Measurements from ENCODE around the gene TP73.
"Not testable (repeated sequence)": the region's sequence is repeated elsewhere in the genome, so short reads cannot be mapped to it uniquely, and the experiment has no call there.

Gene TP73

DNA sequence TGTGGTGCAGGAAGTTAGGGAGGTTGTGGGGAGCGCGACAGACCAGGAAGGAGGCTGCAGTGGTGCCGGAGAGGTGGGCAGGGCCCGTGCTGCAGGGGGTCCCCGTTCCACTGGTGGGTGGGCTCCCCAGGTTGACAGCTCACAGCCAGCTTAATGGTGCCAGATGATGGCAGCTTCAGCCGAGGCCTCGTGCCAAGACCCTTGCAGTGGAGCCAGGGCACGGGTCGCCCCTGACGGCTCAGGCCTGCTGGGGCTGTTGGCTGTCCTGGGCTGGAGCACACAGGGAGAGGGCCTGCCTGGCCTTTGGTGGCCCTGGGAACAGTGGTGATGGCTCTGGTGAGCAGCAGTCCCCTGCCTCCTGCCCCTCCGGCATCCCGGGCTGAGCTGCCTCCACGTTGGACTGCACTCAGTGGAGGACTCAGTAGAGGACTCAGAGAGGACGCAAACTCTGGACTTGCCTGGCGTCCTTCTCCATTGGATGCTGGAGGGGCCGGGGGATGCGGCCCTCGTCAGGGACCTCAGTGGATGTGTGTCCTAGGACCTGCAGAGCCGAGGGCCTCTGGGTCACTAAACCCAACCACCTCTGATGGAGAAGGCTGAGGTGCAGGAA, 53.1 kb downstream of the TP73 start:
- DNase-seq (ENCODE audit: low spot score), result no peak
- FAIRE-seq, result no peak

DNA sequence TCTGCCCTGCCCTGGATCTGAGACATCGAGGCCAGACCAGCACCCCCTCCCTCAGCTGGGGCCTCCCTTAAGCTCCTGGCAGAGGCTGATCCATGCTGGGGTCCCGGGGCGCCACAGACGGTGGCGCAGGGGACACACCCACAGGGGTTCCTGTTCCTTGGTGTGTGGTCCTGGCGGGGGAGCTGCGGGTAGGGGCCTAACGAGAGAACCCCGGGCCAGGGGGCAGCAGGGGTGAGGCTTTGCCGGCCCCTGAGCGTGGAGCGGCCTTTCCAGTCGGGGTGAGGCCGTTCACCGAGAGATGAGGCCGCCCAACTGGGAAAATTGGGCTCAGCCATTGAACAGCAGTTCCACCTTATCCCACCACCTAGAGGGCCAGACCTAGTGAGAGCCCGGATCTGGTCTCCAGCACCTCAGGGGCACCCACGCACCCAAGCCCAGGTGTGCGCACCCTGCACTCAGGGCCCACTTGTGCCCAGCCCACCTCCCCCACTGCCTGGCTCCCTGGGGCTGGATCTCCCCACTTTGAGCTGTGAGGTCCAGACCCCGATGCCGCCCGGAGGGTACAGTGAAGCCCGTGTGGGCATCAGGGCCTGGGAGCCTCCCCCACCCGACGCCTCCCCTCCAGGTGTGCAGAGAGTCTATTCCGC, 54.5 kb downstream of the TP73 start:
- DNase-seq (ENCODE audit: low spot score), result no peak
- FAIRE-seq, result no peak

DNA sequence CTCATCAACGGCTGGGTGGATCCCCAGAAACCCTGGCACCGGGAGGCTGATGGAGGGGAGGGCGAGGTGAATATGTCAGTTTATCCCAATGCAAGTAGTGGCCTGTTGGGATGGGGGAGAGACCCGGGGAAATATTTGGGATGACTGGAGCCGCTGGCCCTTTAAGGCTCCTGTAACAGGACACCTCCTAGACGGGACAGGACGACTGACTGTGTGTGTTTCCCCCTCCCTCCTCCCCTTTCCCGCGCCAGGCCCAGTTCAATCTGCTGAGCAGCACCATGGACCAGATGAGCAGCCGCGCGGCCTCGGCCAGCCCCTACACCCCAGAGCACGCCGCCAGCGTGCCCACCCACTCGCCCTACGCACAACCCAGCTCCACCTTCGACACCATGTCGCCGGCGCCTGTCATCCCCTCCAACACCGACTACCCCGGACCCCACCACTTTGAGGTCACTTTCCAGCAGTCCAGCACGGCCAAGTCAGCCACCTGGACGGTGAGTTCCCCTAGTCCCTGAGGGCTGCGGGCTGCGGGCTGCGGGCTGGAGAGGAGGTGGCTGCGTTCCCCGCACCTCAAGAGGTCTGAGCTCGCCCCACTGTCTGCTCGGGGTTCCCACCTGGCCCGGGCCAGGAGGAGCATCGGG, 55.1 kb downstream of the TP73 start:
- FAIRE-seq (no peak), DNase-seq (ENCODE audit: low spot score) (no peak)

- no peak for FAIRE-seq
- no peak for DNase-seq (ENCODE audit: low spot score)
Measured at GRCh38 chr1:3707939-3708328, 55.6 kb downstream of the TP73 start.

DNA sequence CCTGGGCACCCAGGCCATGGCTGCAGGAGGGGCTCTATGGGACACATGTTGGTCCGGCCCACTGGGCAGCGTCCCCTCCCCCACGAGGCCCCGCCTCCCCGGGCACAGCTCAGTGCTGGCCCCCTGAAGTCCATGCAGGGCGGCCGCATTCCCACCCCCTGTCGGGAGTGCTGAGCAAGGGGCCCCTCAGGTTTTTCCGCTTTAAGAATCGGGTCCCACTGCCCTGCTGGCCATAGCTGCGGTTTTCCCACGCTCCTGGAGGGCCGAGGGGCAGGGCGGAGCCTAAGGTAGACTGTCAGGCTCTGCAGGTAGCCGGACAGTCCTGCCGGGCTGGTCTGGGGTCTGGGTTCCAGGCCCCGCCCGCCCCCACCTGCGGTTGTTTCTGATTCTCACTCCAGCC, 56.5 kb downstream of the TP73 start:
- FAIRE-seq (no peak), DNase-seq (ENCODE audit: low spot score) (no peak)

GRCh38 chr1:3710251-3710650, 57.9 kb downstream of the TP73 start:
- DNase-seq (ENCODE audit: low spot score) (no peak), FAIRE-seq (no peak)

- FAIRE-seq (no peak), DNase-seq (ENCODE audit: low spot score) (no peak)
Measured at GRCh38 chr1:3711381-3711779, 59.1 kb downstream of the TP73 start.

DNA sequence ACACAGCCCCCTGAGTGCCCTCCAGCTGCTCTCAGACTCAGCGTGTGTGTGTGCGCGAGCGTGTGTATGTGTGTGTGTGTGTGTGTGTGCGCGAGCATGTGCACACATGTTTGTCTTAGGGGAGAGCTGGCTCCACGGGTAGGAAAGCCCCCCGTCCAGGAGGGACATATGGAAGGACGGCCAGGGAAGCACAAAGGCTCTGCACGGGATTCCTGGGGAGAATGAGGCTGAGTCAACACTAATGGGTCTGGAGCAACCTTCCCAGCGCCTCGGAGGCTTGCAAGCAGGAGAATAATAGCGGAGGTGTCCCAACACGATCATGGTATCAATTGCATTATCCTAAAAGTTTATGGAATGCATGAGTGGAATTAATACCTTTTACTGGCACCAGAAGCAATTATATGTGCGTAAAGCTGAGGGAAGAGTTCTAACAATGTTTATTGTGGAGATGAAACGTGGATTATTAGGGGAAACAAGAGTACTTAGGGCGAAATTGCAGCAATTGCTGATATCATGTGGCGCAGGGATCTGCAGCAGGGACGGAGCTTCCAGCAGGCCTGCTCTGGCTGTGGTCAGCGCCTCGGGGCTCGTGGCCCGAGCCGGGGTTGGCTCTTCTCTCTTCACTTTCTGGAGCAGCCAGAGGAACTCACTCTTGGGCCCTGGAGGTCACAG, 59.6 kb downstream of the TP73 start:
- FAIRE-seq (no peak), DNase-seq (ENCODE audit: low spot score) (no peak)

- FAIRE-seq (no peak), DNase-seq (ENCODE audit: low spot score) (no peak)
Measured at GRCh38 chr1:3712573-3713535, 60.5 kb downstream of the TP73 start.

GRCh38 chr1:3713840-3714239, 61.5 kb downstream of the TP73 start:
- FAIRE-seq (no peak), DNase-seq (ENCODE audit: low spot score) (no peak)

DNA sequence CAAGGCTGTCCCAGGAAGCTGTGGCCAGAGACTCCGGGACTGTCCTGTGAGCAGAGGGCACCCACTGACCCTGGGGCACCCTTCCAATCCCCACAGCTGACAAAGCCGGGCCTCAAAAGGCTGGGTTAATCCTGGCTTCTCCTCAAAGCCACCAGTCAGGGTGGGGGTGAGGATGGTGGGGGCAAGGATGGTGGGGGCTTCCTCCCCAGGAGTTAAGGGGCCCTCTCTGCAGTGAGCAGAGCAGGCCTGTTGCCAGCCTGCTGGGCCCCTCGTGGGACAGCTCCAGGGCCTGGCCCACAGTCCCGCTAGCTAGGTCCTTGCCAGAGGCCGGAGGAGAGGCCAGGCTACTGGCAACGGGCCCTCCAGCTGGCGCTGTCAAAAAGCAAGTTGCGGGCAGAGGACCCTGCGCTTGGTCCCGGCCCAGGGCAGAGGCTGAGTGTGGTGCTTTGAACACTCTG, 62.0 kb downstream of the TP73 start:
- DNase-seq (ENCODE audit: low spot score), result no peak
- no peak for FAIRE-seq

DNA sequence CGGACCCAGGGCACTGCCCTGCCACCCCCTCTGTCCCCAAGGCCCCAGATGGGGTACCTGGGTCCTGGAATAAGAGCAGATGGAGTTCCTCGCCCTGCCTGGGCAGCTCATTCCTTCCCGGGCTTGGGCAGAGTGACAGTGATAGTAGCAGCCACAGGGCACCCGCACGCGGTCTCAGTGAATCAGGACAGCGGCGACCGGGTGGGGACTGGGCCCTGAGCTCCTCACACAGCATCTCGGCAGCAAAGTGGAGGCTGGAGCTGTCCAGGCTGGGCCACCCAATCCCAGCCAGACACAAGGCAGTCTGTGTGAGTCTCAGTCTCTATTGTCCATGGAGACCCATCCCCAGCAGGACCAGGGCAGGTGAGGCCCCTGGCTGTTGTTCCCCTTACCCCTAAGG, 62.5 kb downstream of the TP73 start:
- DNase-seq (ENCODE audit: low spot score) (no peak), FAIRE-seq (no peak)

- DNase-seq (ENCODE audit: low spot score), result no peak
Measured at GRCh38 chr1:3716351-3716750, 64.0 kb downstream of the TP73 start.

GRCh38 chr1:3717041-3717714, 64.9 kb downstream of the TP73 start:
- FAIRE-seq (no peak), DNase-seq (ENCODE audit: low spot score) (no peak)

More at GRCh38 chr1:3716351-3716750, 64.0 kb downstream of the TP73 start:
- FAIRE-seq, result no peak

GRCh38 chr1:3717715-3718601, 65.6 kb downstream of the TP73 start:
- FAIRE-seq, result no peak
- DNase-seq (ENCODE audit: low spot score), result no peak

GRCh38 chr1:3718764-3719163, 66.4 kb downstream of the TP73 start:
- FAIRE-seq, result no peak
- no peak for DNase-seq (ENCODE audit: low spot score)

- FAIRE-seq, result no peak
- DNase-seq (ENCODE audit: low spot score), result no peak
Measured at GRCh38 chr1:3721955-3722465, 69.7 kb downstream of the TP73 start.

DNA sequence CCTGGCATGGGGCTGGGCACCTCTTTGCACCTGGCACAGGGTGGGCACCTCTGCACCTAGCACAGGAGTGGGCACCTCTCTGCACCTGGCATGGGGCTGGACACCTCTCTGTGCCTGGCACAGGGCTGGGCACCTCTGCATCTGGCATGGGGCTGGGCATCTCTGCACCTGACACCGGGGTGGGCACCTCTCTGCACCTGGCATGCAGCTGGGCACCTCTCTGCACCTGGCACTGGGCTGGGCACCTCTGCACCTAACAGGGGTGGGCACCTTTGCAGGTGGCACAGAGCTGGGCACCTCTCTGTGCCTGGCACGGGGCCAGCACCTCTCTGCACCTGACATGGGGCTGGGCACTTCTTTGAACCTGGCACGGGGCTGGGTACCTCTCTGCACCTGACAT, 70.5 kb downstream of the TP73 start:
- FAIRE-seq (no peak), DNase-seq (ENCODE audit: low spot score) (no peak)

GRCh38 chr1:3724416-3725030, 72.2 kb downstream of the TP73 start:
- FAIRE-seq, result not testable (repeated sequence)
- DNase-seq (ENCODE audit: low spot score), result peak; percentile 57
